GM23338 (cell line): ENCODE results near the gene LAPTM5. TPM values are rescaled to one million over a fixed set of nuclear protein-coding genes. Genes with fewer than 3 reads are reported as not detected.

Experiments
- ATAC-seq: fragments of 200-7000 bp; cut with Tn5 transposase; 3 replicates; pipeline ENCODE4 v1.9.1; 2020
- DNase-seq: peaks from one replicate; pipeline ENCODE4 v3.0.0-alpha.2; 2015; ENCODE audit warnings: low spot score
- H2AFZ ChIP-seq: fragments of 200-600 bp; sonication (generic); 2 replicates; pipeline ENCODE4 v1.8.0; 2016; ENCODE audit warnings: antibody characterized with exemption, mild to moderate bottlenecking, moderate library complexity
- H3F3A ChIP-seq: fragments of 200-600 bp; sonication (generic); replicated peaks from 2 replicates; pipeline ENCODE4 v1.8.0; 2017; ENCODE audit warnings: antibody characterized with exemption, mixed run types, low read depth
- H3K27ac ChIP-seq: fragments of 200-600 bp; sonication (generic); 2 replicates; pipeline ENCODE4 v1.6.1; 2016; ENCODE audit warnings: low read depth
- H3K27me3 ChIP-seq: fragments of 200-600 bp; sonication (generic); 2 replicates; pipeline ENCODE4 v1.8.0; 2016; ENCODE audit warnings: mild to moderate bottlenecking, mixed run types, moderate library complexity; ENCODE audit not compliant: insufficient read depth
- H3K36me3 ChIP-seq: fragments of 200-600 bp; sonication (generic); 2 replicates; pipeline ENCODE4 v1.8.0; 2016; ENCODE audit warnings: mild to moderate bottlenecking; ENCODE audit not compliant: insufficient read depth
- H3K4me1 ChIP-seq: fragments of 200-600 bp; sonication (generic); 2 replicates; pipeline ENCODE4 v1.8.0; 2016; ENCODE audit warnings: mild to moderate bottlenecking, moderate library complexity; ENCODE audit not compliant: insufficient read depth
- H3K4me2 ChIP-seq: fragments of 200-600 bp; sonication (generic); 2 replicates; pipeline ENCODE4 v1.7.1; 2017; ENCODE audit warnings: mixed run types
- H3K4me3 ChIP-seq: fragments of 200-600 bp; sonication (generic); 2 replicates; pipeline ENCODE4 v1.6.1; 2016; ENCODE audit warnings: mixed run types
- H3K79me2 ChIP-seq: fragments of 200-600 bp; sonication (generic); replicated peaks from 2 replicates; pipeline ENCODE4 v1.8.0; 2017; ENCODE audit warnings: mild to moderate bottlenecking; ENCODE audit not compliant: insufficient read depth
- H3K9me2 ChIP-seq: fragments of 200-600 bp; sonication (generic); 2 replicates; pipeline ENCODE4 v1.8.0; 2017; ENCODE audit not compliant: insufficient read depth
- H4K20me1 ChIP-seq: fragments of 200-600 bp; sonication (generic); replicated peaks from 2 replicates; pipeline ENCODE4 v1.8.0; 2017; ENCODE audit warnings: mild to moderate bottlenecking; ENCODE audit not compliant: insufficient read depth
- H3K27ac Mint-ChIP-seq: 2 replicates; pipeline ENCODE4 v1.8.0; 2020; ENCODE audit warnings: inconsistent platforms, mild to moderate bottlenecking, moderate library complexity, mixed read lengths
- H3K27me3 Mint-ChIP-seq: 3 replicates; pipeline ENCODE4 v1.8.0; 2022; ENCODE audit warnings: low read depth, mild to moderate bottlenecking, moderate library complexity, mixed read lengths, inconsistent platforms; ENCODE audit not compliant: insufficient read depth, poor library complexity
- H3K36me3 Mint-ChIP-seq: 3 replicates; pipeline ENCODE4 v1.8.0; 2021; ENCODE audit warnings: low read depth, mild to moderate bottlenecking, inconsistent platforms, moderate library complexity, mixed read lengths
- H3K4me1 Mint-ChIP-seq: 3 replicates; pipeline ENCODE4 v1.8.0; 2020; ENCODE audit warnings: mild to moderate bottlenecking, inconsistent platforms, mixed read lengths
- H3K4me3 Mint-ChIP-seq: 3 replicates; pipeline ENCODE4 v1.8.0; 2021; ENCODE audit warnings: moderate library complexity, mild to moderate bottlenecking, inconsistent platforms, mixed read lengths
- H3K9me3 Mint-ChIP-seq: 3 replicates; pipeline ENCODE4 v1.8.0; 2020; ENCODE audit warnings: moderate library complexity, mild to moderate bottlenecking, inconsistent platforms, mixed read lengths
- CREB1 ChIP-seq: fragments of 250-450 bp; sonication (Bioruptor Pico); IDR thresholded peaks from 2 replicates; pipeline ENCODE4 v1.5.0; 2020; ENCODE audit warnings: low read depth, mild to moderate bottlenecking, moderate library complexity
- ETS1 ChIP-seq: IDR thresholded peaks from 2 replicates; pipeline ENCODE4 v1.6.1; 2016; ENCODE audit warnings: antibody characterized with exemption
- EZH2 ChIP-seq: fragments of 200-600 bp; sonication (generic); IDR thresholded peaks from one replicate; pipeline ENCODE4 v1.8.0; 2017; ENCODE audit warnings: antibody characterized with exemption, mild to moderate bottlenecking, low read depth; ENCODE audit not compliant: unreplicated experiment
- EZH2phosphoT487 ChIP-seq: fragments of 200-600 bp; sonication (generic); IDR thresholded peaks from one replicate; pipeline ENCODE4 v1.8.1; 2018; ENCODE audit warnings: antibody characterized with exemption; ENCODE audit not compliant: unreplicated experiment
- JUNB ChIP-seq: IDR thresholded peaks from one replicate; pipeline ENCODE4 v1.6.1; 2016; ENCODE audit warnings: antibody characterized with exemption; ENCODE audit not compliant: unreplicated experiment
- NANOG ChIP-seq: IDR thresholded peaks from 2 replicates; pipeline ENCODE4 v1.6.1; 2016; ENCODE audit warnings: antibody characterized with exemption, borderline replicate concordance
- POLR2AphosphoS5 ChIP-seq: IDR thresholded peaks from 2 replicates; pipeline ENCODE4 v1.6.1; 2016; ENCODE audit warnings: antibody characterized with exemption, low read depth
- STAT1 ChIP-seq: IDR thresholded peaks from one replicate; pipeline ENCODE4 v1.6.1; 2016; ENCODE audit warnings: antibody characterized with exemption; ENCODE audit not compliant: unreplicated experiment
- ZNF114 ChIP-seq: fragments of 250-450 bp; sonication (Bioruptor Pico); IDR thresholded peaks from 2 replicates; pipeline ENCODE4 v1.5.0; 2020; ENCODE audit warnings: mild to moderate bottlenecking, moderate library complexity
- ZNF331 ChIP-seq: fragments of 250-450 bp; sonication (Bioruptor Pico); IDR thresholded peaks from 2 replicates; pipeline ENCODE4 v1.5.0; 2020; ENCODE audit warnings: low read depth, mild to moderate bottlenecking, moderate library complexity
- polyA plus RNA-seq: library from polyadenylated mRNA; unstranded; fragments of >200 nt; fragmentation: Nextera tagmentation; extraction: Ambion mirVana; gene quantifications from 2 replicates; pipeline ENCODE4 v1.2.1, GENCODE V29; 2016
- total RNA-seq: library from RNA; depleted of rRNA; stranded (reverse); fragments of >200 nt; shearing (Covaris generic); gene quantifications from 2 replicates; pipeline ENCODE4 v1.2.3, GENCODE V29; 2014
- TF ChIP-seq, protein P1 (sequence below): fragments of 250-450 bp; sonication (Bioruptor Pico); IDR thresholded peaks from 2 replicates; pipeline ENCODE4 v1.5.0; 2020; ENCODE audit warnings: mild to moderate bottlenecking, moderate library complexity
- TF ChIP-seq, protein P2 (sequence below), 2 experiments: fragments of 200-600 bp in 1 of 2; sonication (generic) in 1 of 2; conservative IDR thresholded peaks; 2 replicates each; pipeline versions ENCODE4 v1.5.1 to v1.6.1; 2016 to 2017; ENCODE audit warnings: antibody characterized with exemption in 2 of 2, low read depth in 2 of 2, mild to moderate bottlenecking in 2 of 2, moderate library complexity in 1 of 2
- TF ChIP-seq, protein P3 (sequence below): IDR thresholded peaks from one replicate; pipeline ENCODE4 v1.6.1; 2018; ENCODE audit warnings: antibody characterized with exemption; ENCODE audit not compliant: unreplicated experiment

The LAPTM5 gene
- total and polyA plus RNA-seq, 2 experiments from 2014 or later: 0.21 TPM; not detected in 1

DNA sequence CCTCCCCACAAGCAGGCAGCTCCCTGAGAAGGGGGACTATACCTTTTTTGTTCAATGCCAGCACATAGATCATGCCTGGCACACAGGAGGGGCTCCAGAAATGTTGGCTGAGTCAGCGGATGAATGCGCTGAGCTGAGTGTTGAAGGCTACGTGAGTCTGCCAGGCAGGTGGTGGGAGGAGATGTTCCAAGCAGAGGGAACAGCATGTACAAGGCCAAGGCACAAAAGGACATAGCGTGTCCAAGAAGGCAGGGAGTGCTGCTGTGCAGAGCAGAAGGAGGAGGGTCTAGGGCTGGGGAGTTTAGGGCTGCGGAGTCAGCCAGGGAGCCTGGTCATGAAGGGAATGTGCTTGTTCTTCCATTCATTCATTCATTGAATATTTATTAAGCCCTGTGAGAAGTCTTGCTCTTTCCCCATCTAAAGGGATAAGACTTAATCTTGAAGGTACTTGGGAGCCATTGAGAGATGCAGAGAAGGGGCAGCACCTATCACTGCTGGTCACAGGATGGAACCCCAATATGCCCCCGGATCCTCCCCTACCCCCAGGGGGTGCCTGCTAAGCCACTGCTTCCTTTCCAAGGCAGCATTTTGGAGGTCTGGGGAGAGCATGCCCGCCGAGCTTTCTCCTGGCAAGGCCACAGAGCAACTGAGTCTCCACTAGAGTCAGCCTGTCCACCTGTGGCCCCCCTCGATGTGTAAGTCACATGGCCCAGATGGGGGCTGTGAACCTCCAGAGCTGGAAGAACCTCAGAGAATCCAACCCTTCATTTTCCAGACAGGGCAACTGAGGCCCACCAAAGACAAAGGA, 31.2 kb upstream of the LAPTM5 start:
- Histone ChIP-seq H3K79me2 (no peaks in the 10 kb centered on the region), H3K27ac (no peak overlapping the region), H2AFZ (no peak overlapping the region), H3K27me3 (no peaks in the 10 kb centered on the region), H3K4me3 (no peak overlapping the region), H3K9me2 (no peaks in the 10 kb centered on the region), H3K4me2 (no peak overlapping the region), H4K20me1 (no peaks in the 10 kb centered on the region), H3K4me1 (no peaks in the 10 kb centered on the region), H3F3A (0 out of 2 replicates have a peak, but pooled peaks cover 3% of the 10 kb centered on the region), H3K36me3 (no peaks in the 10 kb centered on the region)
- H3K4me1 Mint-ChIP-seq: peaks cover 6% of the 10 kb centered on the region; the same call in 2 of the 3 replicates
- DNase-seq (no peak), ATAC-seq (no peak)
- no peak overlapping the region for H3K4me3 Mint-ChIP-seq
- H3K27me3 Mint-ChIP-seq: peaks cover 17% of the 10 kb centered on the region
- TF ChIP-seq EZH2 (no peak), STAT1 (no peak), ZNF114 (no peak), NANOG (no peak), ETS1 (no peak), CREB1 (no peak), EZH2phosphoT487 (no peak), POLR2AphosphoS5 (no peak), JUNB (no peak), ZNF331 (no peak)
- TF ChIP-seq, protein P1, sequence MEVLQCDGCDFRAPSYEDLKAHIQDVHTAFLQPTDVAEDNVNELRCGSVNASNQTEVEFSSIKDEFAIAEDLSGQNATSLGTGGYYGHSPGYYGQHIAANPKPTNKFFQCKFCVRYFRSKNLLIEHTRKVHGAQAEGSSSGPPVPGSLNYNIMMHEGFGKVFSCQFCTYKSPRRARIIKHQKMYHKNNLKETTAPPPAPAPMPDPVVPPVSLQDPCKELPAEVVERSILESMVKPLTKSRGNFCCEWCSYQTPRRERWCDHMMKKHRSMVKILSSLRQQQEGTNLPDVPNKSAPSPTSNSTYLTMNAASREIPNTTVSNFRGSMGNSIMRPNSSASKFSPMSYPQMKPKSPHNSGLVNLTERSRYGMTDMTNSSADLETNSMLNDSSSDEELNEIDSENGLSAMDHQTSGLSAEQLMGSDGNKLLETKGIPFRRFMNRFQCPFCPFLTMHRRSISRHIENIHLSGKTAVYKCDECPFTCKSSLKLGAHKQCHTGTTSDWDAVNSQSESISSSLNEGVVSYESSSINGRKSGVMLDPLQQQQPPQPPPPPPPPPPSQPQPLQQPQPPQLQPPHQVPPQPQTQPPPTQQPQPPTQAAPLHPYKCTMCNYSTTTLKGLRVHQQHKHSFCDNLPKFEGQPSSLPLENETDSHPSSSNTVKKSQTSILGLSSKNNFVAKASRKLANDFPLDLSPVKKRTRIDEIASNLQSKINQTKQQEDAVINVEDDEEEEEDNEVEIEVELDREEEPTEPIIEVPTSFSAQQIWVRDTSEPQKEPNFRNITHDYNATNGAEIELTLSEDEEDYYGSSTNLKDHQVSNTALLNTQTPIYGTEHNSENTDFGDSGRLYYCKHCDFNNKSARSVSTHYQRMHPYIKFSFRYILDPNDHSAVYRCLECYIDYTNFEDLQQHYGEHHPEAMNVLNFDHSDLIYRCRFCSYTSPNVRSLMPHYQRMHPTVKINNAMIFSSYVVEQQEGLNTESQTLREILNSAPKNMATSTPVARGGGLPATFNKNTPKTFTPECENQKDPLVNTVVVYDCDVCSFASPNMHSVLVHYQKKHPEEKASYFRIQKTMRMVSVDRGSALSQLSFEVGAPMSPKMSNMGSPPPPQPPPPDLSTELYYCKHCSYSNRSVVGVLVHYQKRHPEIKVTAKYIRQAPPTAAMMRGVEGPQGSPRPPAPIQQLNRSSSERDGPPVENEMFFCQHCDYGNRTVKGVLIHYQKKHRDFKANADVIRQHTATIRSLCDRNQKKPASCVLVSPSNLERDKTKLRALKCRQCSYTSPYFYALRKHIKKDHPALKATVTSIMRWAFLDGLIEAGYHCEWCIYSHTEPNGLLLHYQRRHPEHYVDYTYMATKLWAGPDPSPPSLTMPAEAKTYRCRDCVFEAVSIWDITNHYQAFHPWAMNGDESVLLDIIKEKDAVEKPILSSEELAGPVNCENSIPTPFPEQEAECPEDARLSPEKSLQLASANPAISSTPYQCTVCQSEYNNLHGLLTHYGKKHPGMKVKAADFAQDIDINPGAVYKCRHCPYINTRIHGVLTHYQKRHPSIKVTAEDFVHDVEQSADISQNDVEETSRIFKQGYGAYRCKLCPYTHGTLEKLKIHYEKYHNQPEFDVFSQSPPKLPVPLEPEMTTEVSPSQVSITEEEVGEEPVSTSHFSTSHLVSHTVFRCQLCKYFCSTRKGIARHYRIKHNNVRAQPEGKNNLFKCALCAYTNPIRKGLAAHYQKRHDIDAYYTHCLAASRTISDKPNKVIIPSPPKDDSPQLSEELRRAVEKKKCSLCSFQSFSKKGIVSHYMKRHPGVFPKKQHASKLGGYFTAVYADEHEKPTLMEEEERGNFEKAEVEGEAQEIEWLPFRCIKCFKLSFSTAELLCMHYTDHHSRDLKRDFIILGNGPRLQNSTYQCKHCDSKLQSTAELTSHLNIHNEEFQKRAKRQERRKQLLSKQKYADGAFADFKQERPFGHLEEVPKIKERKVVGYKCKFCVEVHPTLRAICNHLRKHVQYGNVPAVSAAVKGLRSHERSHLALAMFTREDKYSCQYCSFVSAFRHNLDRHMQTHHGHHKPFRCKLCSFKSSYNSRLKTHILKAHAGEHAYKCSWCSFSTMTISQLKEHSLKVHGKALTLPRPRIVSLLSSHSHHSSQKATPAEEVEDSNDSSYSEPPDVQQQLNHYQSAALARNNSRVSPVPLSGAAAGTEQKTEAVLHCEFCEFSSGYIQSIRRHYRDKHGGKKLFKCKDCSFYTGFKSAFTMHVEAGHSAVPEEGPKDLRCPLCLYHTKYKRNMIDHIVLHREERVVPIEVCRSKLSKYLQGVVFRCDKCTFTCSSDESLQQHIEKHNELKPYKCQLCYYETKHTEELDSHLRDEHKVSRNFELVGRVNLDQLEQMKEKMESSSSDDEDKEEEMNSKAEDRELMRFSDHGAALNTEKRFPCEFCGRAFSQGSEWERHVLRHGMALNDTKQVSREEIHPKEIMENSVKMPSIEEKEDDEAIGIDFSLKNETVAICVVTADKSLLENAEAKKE (CRISPR knock-in tag): no peak
- TF ChIP-seq, protein P2, sequence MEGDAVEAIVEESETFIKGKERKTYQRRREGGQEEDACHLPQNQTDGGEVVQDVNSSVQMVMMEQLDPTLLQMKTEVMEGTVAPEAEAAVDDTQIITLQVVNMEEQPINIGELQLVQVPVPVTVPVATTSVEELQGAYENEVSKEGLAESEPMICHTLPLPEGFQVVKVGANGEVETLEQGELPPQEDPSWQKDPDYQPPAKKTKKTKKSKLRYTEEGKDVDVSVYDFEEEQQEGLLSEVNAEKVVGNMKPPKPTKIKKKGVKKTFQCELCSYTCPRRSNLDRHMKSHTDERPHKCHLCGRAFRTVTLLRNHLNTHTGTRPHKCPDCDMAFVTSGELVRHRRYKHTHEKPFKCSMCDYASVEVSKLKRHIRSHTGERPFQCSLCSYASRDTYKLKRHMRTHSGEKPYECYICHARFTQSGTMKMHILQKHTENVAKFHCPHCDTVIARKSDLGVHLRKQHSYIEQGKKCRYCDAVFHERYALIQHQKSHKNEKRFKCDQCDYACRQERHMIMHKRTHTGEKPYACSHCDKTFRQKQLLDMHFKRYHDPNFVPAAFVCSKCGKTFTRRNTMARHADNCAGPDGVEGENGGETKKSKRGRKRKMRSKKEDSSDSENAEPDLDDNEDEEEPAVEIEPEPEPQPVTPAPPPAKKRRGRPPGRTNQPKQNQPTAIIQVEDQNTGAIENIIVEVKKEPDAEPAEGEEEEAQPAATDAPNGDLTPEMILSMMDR (conservative IDR thresholded peaks at IDR 0.05; ENCODE audit: low read depth in 2 of 2): no peak
- TF ChIP-seq, protein P3, sequence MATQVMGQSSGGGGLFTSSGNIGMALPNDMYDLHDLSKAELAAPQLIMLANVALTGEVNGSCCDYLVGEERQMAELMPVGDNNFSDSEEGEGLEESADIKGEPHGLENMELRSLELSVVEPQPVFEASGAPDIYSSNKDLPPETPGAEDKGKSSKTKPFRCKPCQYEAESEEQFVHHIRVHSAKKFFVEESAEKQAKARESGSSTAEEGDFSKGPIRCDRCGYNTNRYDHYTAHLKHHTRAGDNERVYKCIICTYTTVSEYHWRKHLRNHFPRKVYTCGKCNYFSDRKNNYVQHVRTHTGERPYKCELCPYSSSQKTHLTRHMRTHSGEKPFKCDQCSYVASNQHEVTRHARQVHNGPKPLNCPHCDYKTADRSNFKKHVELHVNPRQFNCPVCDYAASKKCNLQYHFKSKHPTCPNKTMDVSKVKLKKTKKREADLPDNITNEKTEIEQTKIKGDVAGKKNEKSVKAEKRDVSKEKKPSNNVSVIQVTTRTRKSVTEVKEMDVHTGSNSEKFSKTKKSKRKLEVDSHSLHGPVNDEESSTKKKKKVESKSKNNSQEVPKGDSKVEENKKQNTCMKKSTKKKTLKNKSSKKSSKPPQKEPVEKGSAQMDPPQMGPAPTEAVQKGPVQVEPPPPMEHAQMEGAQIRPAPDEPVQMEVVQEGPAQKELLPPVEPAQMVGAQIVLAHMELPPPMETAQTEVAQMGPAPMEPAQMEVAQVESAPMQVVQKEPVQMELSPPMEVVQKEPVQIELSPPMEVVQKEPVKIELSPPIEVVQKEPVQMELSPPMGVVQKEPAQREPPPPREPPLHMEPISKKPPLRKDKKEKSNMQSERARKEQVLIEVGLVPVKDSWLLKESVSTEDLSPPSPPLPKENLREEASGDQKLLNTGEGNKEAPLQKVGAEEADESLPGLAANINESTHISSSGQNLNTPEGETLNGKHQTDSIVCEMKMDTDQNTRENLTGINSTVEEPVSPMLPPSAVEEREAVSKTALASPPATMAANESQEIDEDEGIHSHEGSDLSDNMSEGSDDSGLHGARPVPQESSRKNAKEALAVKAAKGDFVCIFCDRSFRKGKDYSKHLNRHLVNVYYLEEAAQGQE: no peak
- no peaks in the 10 kb centered on the region for H3K9me3 Mint-ChIP-seq
- H3K36me3 Mint-ChIP-seq: no peaks in the 10 kb centered on the region
- H3K27ac Mint-ChIP-seq: no peak overlapping the region
